Nephron (organoid): ENCODE results near the gene IFI44L.

Source experiments
- H3K27ac Mint-ChIP-seq, 3 experiments: 2 replicates each; pipeline ENCODE4 v1.8.0; 2020; ENCODE audit warnings: mixed read lengths in 3 of 3, mild to moderate bottlenecking in 2 of 3, moderate library complexity in 1 of 3
- H3K27me3 Mint-ChIP-seq: 2 replicates; pipeline ENCODE4 v1.8.0; 2021; ENCODE audit warnings: low read depth, mild to moderate bottlenecking, moderate library complexity, mixed read lengths
- H3K36me3 Mint-ChIP-seq: 2 replicates; pipeline ENCODE4 v1.8.0; 2020; ENCODE audit warnings: low read depth, mixed read lengths
- H3K4me1 Mint-ChIP-seq: 2 replicates; pipeline ENCODE4 v1.8.0; 2020; ENCODE audit warnings: mixed read lengths
- H3K4me3 Mint-ChIP-seq, 3 experiments: 2 replicates each; pipeline ENCODE4 v1.8.0; 2020; ENCODE audit warnings: mild to moderate bottlenecking in 3 of 3, mixed read lengths in 3 of 3, moderate library complexity in 2 of 3
- H3K9me3 Mint-ChIP-seq: 2 replicates; pipeline ENCODE4 v1.8.0; 2020; ENCODE audit warnings: mixed read lengths
- TF ChIP-seq, protein P1 (sequence below), 3 experiments: fragments of 200-600 bp; sonication (generic); IDR thresholded peaks; one replicate each; pipeline ENCODE4 v1.5.0; 2021; ENCODE audit warnings: antibody characterized with exemption in 3 of 3; ENCODE audit not compliant: unreplicated experiment in 3 of 3

IFI44L gene

DNA sequence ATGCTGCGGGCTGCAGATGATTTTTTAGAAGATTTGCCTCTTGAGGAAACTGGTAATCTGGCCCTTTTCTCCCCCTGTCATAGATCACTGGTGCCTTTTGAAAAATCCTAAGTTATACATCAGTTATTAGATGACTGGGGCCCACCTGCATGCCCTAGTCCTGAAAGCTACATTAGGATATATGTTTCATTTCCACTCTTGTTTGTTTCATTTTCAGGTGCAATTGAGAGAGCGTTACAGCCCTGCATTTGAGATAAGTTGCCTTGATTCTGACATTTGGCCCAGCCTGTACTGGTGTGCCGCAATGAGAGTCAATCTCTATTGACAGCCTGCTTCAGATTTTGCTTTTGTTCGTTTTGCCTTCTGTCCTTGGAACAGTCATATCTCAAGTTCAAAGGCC is 21.3 kb downstream of the IFI44L start:
- peaks cover 6% of the 10 kb centered on the region for H3K36me3 Mint-ChIP-seq
- H3K9me3 Mint-ChIP-seq = no peaks in the 10 kb centered on the region
- TF ChIP-seq, protein P1, sequence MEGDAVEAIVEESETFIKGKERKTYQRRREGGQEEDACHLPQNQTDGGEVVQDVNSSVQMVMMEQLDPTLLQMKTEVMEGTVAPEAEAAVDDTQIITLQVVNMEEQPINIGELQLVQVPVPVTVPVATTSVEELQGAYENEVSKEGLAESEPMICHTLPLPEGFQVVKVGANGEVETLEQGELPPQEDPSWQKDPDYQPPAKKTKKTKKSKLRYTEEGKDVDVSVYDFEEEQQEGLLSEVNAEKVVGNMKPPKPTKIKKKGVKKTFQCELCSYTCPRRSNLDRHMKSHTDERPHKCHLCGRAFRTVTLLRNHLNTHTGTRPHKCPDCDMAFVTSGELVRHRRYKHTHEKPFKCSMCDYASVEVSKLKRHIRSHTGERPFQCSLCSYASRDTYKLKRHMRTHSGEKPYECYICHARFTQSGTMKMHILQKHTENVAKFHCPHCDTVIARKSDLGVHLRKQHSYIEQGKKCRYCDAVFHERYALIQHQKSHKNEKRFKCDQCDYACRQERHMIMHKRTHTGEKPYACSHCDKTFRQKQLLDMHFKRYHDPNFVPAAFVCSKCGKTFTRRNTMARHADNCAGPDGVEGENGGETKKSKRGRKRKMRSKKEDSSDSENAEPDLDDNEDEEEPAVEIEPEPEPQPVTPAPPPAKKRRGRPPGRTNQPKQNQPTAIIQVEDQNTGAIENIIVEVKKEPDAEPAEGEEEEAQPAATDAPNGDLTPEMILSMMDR (IDR thresholded peaks at IDR 0.05; ENCODE audit: unreplicated experiment in 3 of 3) = no peak
- peaks cover 5% of the 10 kb centered on the region for H3K4me1 Mint-ChIP-seq
- peaks cover 3% of the 10 kb centered on the region for H3K27me3 Mint-ChIP-seq
- no peak overlapping the region for H3K27ac Mint-ChIP-seq
- H3K4me3 Mint-ChIP-seq = no peak overlapping the region

DNA sequence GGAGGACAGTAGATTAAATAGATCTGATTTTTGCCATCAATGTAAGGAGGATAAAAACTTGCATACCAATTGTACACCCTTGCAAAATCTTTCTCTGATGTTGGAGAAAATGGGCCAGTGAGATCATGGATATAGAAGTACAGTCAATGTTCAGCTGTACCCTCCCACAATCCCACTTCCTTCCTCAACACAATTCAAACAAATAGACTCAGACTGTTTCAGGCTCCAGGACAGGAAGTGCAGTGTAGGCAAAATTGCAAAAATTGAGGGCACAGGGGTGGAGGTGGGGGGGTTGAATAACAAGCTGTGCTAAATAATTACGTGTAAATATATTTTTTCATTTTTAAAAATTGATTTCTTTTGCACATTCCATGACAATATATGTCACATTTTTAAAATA is 25.5 kb downstream of the IFI44L start:
- H3K27ac Mint-ChIP-seq = no peak overlapping the region
- H3K4me1 Mint-ChIP-seq = peaks cover 21% of the 10 kb centered on the region
- H3K36me3 Mint-ChIP-seq = peaks cover 10% of the 10 kb centered on the region
- H3K27me3 Mint-ChIP-seq = peaks cover 3% of the 10 kb centered on the region
- TF ChIP-seq, protein P1 (IDR thresholded peaks at IDR 0.05; ENCODE audit: unreplicated experiment in 3 of 3) = no peak
- peaks cover 9% of the 10 kb centered on the region for H3K9me3 Mint-ChIP-seq
- H3K4me3 Mint-ChIP-seq = no peak overlapping the region

DNA sequence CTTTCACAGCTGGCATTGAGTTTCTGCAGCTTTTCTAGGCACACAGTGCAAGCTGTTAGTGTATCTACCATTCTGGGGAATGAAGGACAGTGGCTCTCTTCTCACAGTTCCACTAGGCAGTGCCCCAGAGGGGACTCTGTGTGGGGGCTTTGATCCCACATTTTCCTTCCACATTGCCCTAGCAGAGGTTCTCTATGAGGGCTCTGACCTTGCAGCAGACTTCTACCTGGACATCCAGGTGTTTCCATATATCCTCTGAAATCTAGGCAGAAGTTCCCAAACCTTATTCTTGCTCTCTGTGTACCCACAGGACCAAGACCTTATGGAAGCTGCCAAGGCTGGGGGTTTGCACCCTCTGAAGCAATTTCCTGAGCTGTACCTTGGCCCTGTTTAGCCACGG is 27.0 kb downstream of the IFI44L start:
- Mint-ChIP-seq H3K36me3 (peaks cover 10% of the 10 kb centered on the region), H3K9me3 (peaks cover 9% of the 10 kb centered on the region), H3K4me1 (peaks cover 32% of the 10 kb centered on the region), H3K27me3 (peaks cover 3% of the 10 kb centered on the region), H3K27ac (no peak overlapping the region), H3K4me3 (no peak overlapping the region)
- TF ChIP-seq, protein P1 (IDR thresholded peaks at IDR 0.05; ENCODE audit: unreplicated experiment in 3 of 3) = no peak

DNA sequence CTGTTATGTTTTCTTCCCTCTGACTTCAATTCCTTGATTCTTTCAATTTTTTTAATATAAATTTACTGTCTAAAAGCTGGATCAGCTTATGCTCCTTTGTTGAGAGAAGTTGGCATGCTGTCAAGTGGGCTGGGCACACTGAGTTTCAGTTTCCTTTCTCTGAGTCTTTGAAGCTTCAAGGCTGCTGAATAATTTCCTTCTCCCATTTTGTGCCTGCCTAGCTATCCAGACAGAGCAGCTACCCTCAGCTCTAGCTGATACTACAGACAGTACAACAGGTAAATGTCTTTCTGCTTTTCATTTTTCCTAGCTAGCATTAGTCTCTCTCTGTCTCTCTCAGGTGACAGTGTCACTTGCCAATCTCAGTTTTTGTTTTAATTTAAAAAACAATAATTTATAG is 29.4 kb downstream of the IFI44L start, which contains the start of gene IFI44:
Gene IFI44 (plus strand): TSS at position 204 of the 400 bp plus-strand sequence. CDS start 365 bp downstream, outside the sequence.
- Mint-ChIP-seq H3K4me1 (peaks cover 40% of the 10 kb centered on the region), H3K27ac (peak within 1 kb of the TSS; percentile 26 to 82 (median 81)), H3K4me3 (peak within 1 kb of the TSS; percentile 25 to 86 (median 70)), H3K36me3 (peaks cover 3% of the 10 kb centered on the region), H3K9me3 (peaks cover 11% of the 10 kb centered on the region), H3K27me3 (no peaks in the 10 kb centered on the region)
- TF ChIP-seq, protein P1 (IDR thresholded peaks at IDR 0.05; ENCODE audit: unreplicated experiment in 3 of 3) = no peak

DNA sequence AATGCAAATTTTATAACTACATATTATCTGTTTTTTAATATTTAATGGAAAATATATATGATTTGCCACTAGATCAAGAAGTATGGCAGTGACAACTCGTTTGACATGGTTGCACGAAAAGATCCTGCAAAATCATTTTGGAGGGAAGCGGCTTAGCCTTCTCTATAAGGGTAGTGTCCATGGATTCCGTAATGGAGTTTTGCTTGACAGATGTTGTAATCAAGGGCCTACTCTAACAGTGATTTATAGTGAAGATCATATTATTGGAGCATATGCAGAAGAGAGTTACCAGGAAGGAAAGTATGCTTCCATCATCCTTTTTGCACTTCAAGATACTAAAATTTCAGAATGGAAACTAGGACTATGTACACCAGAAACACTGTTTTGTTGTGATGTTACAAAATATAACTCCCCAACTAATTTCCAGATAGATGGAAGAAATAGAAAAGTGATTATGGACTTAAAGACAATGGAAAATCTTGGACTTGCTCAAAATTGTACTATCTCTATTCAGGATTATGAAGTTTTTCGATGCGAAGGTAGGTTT is 29.9 kb downstream of the IFI44L start:
- peak overlapping the region; percentile 25 to 86 (median 70) for H3K4me3 Mint-ChIP-seq
- H3K36me3 Mint-ChIP-seq = peaks cover 3% of the 10 kb centered on the region
- H3K27me3 Mint-ChIP-seq = no peaks in the 10 kb centered on the region
- TF ChIP-seq, protein P1 (IDR thresholded peaks at IDR 0.05; ENCODE audit: unreplicated experiment in 3 of 3) = no peak
- H3K4me1 Mint-ChIP-seq = peaks cover 40% of the 10 kb centered on the region
- H3K27ac Mint-ChIP-seq = peak overlapping the region in 2 of 3 experiments; percentile 81 to 82
- H3K9me3 Mint-ChIP-seq = peaks cover 11% of the 10 kb centered on the region

DNA sequence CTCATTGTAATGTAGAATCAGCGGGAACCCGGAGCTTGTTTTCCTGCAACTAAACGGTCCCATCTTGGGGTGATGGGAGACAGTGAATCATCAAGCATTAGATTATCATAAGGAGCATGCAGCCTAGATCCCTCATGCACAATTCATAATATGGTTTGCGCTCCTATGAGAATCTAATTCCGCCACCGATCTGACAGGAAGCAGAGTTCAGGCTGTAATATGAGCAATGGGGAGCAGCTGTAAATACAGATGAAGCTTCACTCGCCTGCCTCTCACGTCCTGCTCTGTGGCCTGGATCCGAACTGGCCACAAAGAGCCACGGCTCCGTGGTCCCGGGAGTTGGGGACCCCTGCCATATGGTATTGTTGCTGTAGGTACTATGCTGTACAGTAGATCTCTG is 31.0 kb downstream of the IFI44L start:
- Mint-ChIP-seq H3K27me3 (no peaks in the 10 kb centered on the region), H3K36me3 (peaks cover 3% of the 10 kb centered on the region), H3K4me1 (peaks cover 36% of the 10 kb centered on the region), H3K9me3 (peaks cover 11% of the 10 kb centered on the region), H3K4me3 (peak overlapping the region in 2 of 3 experiments; percentile 70 to 86), H3K27ac (peak overlapping the region in 2 of 3 experiments; percentile 81 to 82)
- TF ChIP-seq, protein P1 (IDR thresholded peaks at IDR 0.05; ENCODE audit: unreplicated experiment in 3 of 3) = no peak
